OCI-LY7 (cell line): ENCODE data around the gene RFK.

Experiments
- CTCF ChIP-seq: fragments of 200-600 bp; sonication (generic); conservative IDR thresholded peaks from 2 replicates; pipeline ENCODE4 v1.5.1; 2014; ENCODE audit warnings: mild to moderate bottlenecking, antibody characterized with exemption, low read length, moderate library complexity, mixed read lengths
- EZH2phosphoT487 ChIP-seq: fragments of 200-600 bp; sonication (generic); IDR thresholded peaks from 2 replicates; pipeline ENCODE4 v1.6.1; 2018; ENCODE audit warnings: low read depth, borderline replicate concordance, mild to moderate bottlenecking, mixed run types, antibody characterized with exemption, low read length, moderate library complexity, mixed read lengths

- TF ChIP-seq CTCF (no peak), EZH2phosphoT487 (no peak)
Observed at GRCh38 chr9:76378367-76379073, 15.7 kb downstream of the RFK start.
